GM23248 (cell line): Measurements from ENCODE around the gene BPIFB3.

Experiments used
- EZH2 ChIP-seq: fragments of 200-600 bp; sonication (generic); IDR thresholded peaks from 2 replicates; pipeline ENCODE4 v1.6.1; 2018; ENCODE audit warnings: antibody characterized with exemption, mild to moderate bottlenecking; ENCODE audit not compliant: insufficient read depth, poor library complexity, severe bottlenecking
- EZH2phosphoT487 ChIP-seq: fragments of 200-600 bp; sonication (generic); IDR thresholded peaks from 2 replicates; pipeline ENCODE4 v1.6.1; 2018; ENCODE audit warnings: antibody characterized with exemption, moderate library complexity, mild to moderate bottlenecking, low read depth; ENCODE audit not compliant: insufficient read depth

DNA sequence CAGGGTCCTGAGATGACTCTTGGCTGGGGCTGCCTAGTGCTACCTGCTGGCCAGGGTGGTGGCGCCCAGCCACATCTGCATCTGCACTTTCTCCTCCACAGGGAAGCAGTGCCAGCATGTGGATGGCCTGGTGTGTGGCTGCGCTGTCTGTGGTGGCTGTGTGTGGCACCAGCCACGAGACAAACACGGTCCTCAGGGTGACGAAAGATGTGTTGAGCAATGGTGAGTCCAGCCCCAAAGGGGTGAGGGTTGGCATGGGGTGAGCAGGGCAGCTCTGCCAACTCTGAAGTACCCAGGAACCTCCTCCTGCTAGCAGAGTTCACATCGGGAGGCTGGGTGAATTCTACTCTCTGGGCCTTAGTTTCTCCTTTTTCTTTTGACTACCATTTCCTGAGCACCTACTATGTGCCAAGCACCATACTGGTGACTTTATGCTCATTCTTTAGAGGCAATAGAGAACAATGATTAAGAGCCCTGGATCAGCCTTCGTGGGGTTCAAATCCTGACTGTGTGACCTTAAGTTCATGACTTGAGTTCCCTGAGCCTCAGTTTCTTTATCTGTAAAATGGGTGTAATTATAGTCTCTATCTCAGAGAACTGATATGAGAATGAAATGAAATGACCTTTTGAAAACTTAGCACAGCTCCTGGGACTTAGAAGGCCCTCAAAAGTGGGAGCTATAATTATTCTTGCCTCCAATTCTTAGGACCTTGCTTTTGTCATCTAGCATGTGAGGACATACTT is 27.9 kb downstream of the BPIFB3 start:
- TF ChIP-seq EZH2phosphoT487 (no peak), EZH2 (no peak)
